Parathyroid adenoma (tissue), 2 donors: ENCODE data around the gene SEC24D.
A peak's percentile ranks its signal among the peaks of the same experiment; 100 is the strongest.

ENCODE experiments used
- H2AFZ ChIP-seq: fragments of 300-600 bp; sonication (generic); one replicate; pipeline ENCODE4 v1.7.0; 2017; ENCODE audit warnings: antibody characterized with exemption, mild to moderate bottlenecking
- H3K27ac ChIP-seq: fragments of 300-600 bp; sonication (generic); one replicate; pipeline ENCODE4 v1.7.0; 2017
- H3K27me3 ChIP-seq: fragments of 300-600 bp; sonication (generic); one replicate; pipeline ENCODE4 v1.7.0; 2017; ENCODE audit warnings: low read length; ENCODE audit not compliant: control insufficient read depth, insufficient read depth
- H3K36me3 ChIP-seq: fragments of 300-600 bp; sonication (generic); one replicate; pipeline ENCODE4 v1.7.0; 2017; ENCODE audit warnings: low read length; ENCODE audit not compliant: control insufficient read depth, insufficient read depth
- H3K4me1 ChIP-seq: fragments of 300-600 bp; sonication (generic); one replicate; pipeline ENCODE4 v1.7.0; 2017; ENCODE audit warnings: control low read depth
- H3K4me2 ChIP-seq: fragments of 300-600 bp; sonication (generic); one replicate; pipeline ENCODE4 v1.7.0; 2017; ENCODE audit warnings: low read length
- H3K4me3 ChIP-seq: fragments of 300-600 bp; sonication (generic); one replicate; pipeline ENCODE4 v1.7.0; 2017; ENCODE audit warnings: low read depth, low read length
- H3K79me2 ChIP-seq: fragments of 300-600 bp; sonication (generic); one replicate; pipeline ENCODE4 v1.7.0; 2017; ENCODE audit warnings: control low read depth
- H3K9ac ChIP-seq: fragments of 300-600 bp; sonication (generic); one replicate; pipeline ENCODE4 v1.7.0; 2017; ENCODE audit warnings: mild to moderate bottlenecking
- H3K9me3 ChIP-seq: fragments of 300-600 bp; sonication (generic); one replicate; pipeline ENCODE4 v1.7.0; 2017; ENCODE audit warnings: low read length; ENCODE audit not compliant: control insufficient read depth
- CTCF ChIP-seq: fragments of 300-600 bp; sonication (generic); IDR thresholded peaks from one replicate; pipeline ENCODE4 v1.7.0; 2017; ENCODE audit warnings: antibody characterized with exemption, mild to moderate bottlenecking
- donor health status: primary hyperparathyroidism.

Gene SEC24D

DNA sequence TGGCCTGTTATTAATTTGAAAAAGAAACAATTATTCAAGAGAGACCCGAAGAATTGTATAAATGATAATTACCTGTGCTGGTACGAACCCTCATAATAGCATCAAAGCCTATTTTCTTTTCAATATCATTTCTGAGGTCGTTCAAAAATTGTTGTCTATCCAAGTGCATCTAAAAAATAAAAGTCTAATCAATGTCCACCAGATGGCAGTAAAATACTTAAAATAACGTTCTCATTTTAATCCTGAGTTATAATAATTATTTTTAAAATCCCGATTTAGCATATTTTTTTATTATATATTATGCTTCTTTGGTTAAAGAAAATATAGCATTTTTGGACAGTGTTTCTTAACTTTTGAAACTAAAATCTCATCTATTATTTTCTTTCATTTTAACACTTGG is 95.1 kb downstream of the SEC24D start:
- no peak overlapping the region for H3K4me2 ChIP-seq
- H3K79me2 ChIP-seq, result no peaks in the 10 kb centered on the region
- H3K27me3 ChIP-seq, result no peaks in the 10 kb centered on the region
- no peaks in the 10 kb centered on the region for H3K9me3 ChIP-seq
- H3K9ac ChIP-seq, result no peak overlapping the region
- no peak overlapping the region for H3K4me3 ChIP-seq
- no peaks in the 10 kb centered on the region for H3K4me1 ChIP-seq
- no peak overlapping the region for H3K27ac ChIP-seq
- no peaks in the 10 kb centered on the region for H3K36me3 ChIP-seq
- H2AFZ ChIP-seq, result no peak overlapping the region
- peak; percentile 31 for TF ChIP-seq CTCF

DNA sequence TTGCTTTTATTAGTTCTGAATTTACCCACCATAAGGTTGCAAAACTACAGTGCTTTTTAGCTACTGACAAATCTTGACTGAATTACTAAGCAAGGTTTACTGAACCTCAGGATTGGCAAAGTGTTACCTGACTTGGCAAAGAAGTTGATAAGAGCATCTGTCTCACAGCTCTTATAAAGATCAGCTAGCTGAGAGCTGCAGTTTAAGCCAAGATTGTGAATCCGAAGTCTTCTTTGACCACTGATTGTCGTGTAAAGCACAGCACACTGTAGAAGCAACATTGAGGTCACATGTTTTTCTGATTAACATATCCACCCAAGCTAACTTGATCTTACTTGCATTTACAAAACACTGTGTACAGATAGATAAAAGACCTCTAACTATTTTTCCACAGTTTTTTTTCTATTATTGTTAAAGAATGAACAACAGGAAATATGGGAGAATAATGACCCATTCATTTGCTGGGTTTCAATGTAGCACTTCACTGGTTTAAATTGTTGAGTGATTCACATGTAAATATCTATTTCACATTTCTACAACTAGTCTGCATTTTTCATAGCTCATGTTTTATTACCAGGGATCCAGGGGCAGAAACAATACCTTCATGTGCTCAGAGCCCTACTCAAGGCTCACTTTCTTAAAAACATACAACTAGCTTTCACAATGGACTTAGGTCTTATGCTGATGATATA is 96.8 kb downstream of the SEC24D start:
- no peak for TF ChIP-seq CTCF
- Histone ChIP-seq H3K27ac (no peak overlapping the region), H3K9ac (no peak overlapping the region), H3K27me3 (no peaks in the 10 kb centered on the region), H3K36me3 (no peaks in the 10 kb centered on the region), H3K4me2 (no peak overlapping the region), H3K79me2 (no peaks in the 10 kb centered on the region), H3K9me3 (no peaks in the 10 kb centered on the region), H3K4me1 (no peaks in the 10 kb centered on the region), H2AFZ (no peak overlapping the region), H3K4me3 (no peak overlapping the region)

- H3K27ac ChIP-seq, result no peak overlapping the region
- H3K9me3 ChIP-seq, result no peaks in the 10 kb centered on the region
- no peak for TF ChIP-seq CTCF
- H3K27me3 ChIP-seq, result no peaks in the 10 kb centered on the region
- no peak overlapping the region for H3K9ac ChIP-seq
- H3K4me1 ChIP-seq, result no peaks in the 10 kb centered on the region
- no peak overlapping the region for H3K4me2 ChIP-seq
- no peaks in the 10 kb centered on the region for H3K79me2 ChIP-seq
- no peak overlapping the region for H2AFZ ChIP-seq
- no peak overlapping the region for H3K4me3 ChIP-seq
- H3K36me3 ChIP-seq, result no peaks in the 10 kb centered on the region
Observed at GRCh38 chr4:118738090-118738489, 97.8 kb downstream of the SEC24D start.

DNA sequence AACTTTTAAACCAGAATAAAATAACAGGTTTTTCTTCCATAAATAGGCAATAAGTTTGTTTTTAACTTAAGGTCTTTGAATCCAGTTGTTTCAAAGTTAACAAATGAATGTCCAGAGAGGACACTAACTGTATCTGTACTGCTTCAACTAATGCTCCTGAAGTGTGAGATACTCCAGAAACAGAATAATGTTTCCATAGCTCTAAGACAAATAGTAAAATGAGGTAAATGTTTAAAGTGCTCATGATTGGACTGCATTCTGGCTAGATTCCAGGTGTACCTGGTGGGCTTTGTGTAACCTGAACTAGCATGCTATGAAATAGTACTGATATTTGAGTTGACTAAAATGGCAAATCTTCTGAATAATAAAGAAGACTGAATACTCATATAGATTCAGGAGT is 99.0 kb downstream of the SEC24D start:
- no peaks in the 10 kb centered on the region for H3K9me3 ChIP-seq
- no peak overlapping the region for H3K4me2 ChIP-seq
- H3K9ac ChIP-seq, result no peak overlapping the region
- H3K4me1 ChIP-seq, result no peaks in the 10 kb centered on the region
- TF ChIP-seq CTCF, result no peak
- H3K27me3 ChIP-seq, result no peaks in the 10 kb centered on the region
- no peak overlapping the region for H3K4me3 ChIP-seq
- H3K27ac ChIP-seq, result no peak overlapping the region
- H3K36me3 ChIP-seq, result no peaks in the 10 kb centered on the region
- no peaks in the 10 kb centered on the region for H3K79me2 ChIP-seq
- no peak overlapping the region for H2AFZ ChIP-seq
